SIG-M5 treated with dmso at 0.1 percent for 504 hours (cell line): ENCODE results near the gene GARIN5A.

Experiments
- DNase-seq: peaks from one replicate; lab custom pipeline; 2025; ENCODE audit not compliant: unreplicated experiment; lab: John Stamatoyannopoulos, UW

The GARIN5A gene

DNA sequence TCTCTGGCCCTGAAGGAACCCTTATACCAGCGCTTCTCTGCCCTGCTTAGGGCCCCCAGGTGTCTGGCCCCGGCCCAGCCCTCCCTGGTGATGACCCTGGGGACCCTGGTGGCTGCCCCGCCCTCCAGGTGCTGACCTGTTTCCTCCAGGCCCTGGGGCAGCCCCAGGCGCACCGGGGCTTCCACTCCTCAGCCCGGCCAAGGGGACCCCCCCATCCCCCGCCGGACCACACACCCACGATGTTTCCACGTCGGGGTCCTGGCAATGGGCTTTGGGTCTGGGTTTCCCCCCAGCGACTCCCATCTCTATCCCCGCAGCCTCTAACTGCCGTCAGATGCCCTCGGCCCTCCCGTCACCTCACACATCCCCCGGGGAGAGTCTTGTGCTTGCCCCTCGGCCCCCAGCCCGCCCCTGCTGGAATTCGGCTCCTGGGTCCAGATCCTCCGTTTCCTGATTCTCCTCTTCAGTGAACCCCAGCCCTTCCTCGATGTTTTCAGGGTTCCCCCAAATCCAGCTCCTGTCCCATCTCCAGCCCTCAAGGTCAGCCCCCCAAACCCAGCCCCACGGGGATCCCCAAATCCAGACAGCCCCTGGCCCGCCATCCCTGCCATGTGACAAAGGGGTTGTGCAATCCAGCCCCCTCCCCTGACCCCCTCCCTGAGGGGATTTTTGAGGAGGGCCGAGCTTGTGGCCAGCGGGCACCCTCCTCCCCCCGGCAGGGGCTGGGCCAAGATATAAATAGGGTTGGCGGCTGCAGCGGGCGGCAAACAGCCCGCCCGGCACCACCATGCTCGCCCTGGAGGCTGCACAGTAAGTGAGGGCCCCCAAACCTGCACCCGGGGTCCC is 58.2 kb downstream of the GARIN5A start, which contains the start of gene SPIB:
Gene SPIB (plus strand): TSS at position 763 of the 846 bp plus-strand sequence. CDS start 25 bp downstream, at position 788.
- no peak for DNase-seq

GRCh38 chr19:50417111-50418081 is 59.3 kb downstream of the GARIN5A start:
- DNase-seq: no peak
